GM12873 (cell line): ENCODE results near the gene CTDP1.

Experiments
- CTCF ChIP-seq: IDR thresholded peaks from 2 replicates; pipeline ENCODE4 v1.5.1; 2012; ENCODE audit warnings: low read depth, mild to moderate bottlenecking, moderate library complexity, low read length, control low read depth; ENCODE audit not compliant: insufficient read depth; ENCODE audit errors: missing control alignments

The CTDP1 gene

GRCh38 chr18:79725486-79725885 lies 45.9 kb downstream of the CTDP1 start:
- TF ChIP-seq CTCF = no peak

GRCh38 chr18:79726721-79727120 lies 47.1 kb downstream of the CTDP1 start:
- no peak for TF ChIP-seq CTCF

- no peak for TF ChIP-seq CTCF
Observed at GRCh38 chr18:79727211-79727610, 47.6 kb downstream of the CTDP1 start.

- no peak for TF ChIP-seq CTCF
Observed at GRCh38 chr18:79728931-79729586, 49.5 kb downstream of the CTDP1 start.

- no peak for TF ChIP-seq CTCF
Observed at GRCh38 chr18:79729611-79730010, 50.0 kb downstream of the CTDP1 start.

- no peak for TF ChIP-seq CTCF
Observed at GRCh38 chr18:79730804-79731203, 51.2 kb downstream of the CTDP1 start.

GRCh38 chr18:79732721-79733025 lies 53.1 kb downstream of the CTDP1 start:
- no peak for TF ChIP-seq CTCF
